HG02943 (cell line): Measurements from ENCODE around the gene LAMC3.

Experiments
- ATAC-seq: cut with Tn5 transposase; IDR thresholded peaks from one replicate; pipeline ENCODE4 v1.9.1; 2021; ENCODE audit warnings: mild to moderate bottlenecking, low read depth, moderate library complexity; ENCODE audit not compliant: unreplicated experiment

Gene LAMC3

DNA sequence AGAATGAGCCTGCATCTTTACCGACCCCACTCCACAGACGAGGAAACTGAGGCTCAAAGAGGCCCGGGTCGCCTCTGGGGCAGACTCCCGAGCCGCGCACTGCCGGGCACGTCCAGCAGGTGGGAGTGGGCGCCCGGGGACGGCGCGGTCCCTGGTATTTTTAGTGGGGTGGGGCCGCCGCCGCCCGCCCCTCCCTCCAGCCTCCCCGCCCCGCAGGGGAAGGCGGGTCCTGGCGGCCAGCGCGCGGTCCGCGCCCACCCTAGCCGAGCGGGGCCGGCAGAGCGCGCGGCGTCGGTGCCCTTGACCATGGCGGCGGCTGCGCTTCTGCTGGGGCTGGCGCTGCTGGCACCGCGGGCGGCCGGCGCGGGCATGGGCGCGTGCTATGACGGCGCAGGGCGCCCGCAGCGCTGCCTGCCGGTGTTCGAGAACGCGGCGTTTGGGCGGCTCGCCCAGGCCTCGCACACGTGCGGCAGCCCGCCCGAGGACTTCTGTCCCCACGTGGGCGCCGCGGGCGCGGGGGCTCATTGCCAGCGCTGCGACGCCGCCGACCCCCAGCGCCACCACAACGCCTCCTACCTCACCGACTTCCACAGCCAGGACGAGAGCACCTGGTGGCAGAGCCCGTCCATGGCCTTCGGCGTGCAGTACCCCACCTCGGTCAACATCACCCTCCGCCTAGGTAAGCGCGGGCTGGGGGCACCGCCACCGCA, at the start of gene LAMC3:
Gene LAMC3 (plus strand): TSS at position 266 of the 710 bp plus-strand sequence. CDS start 41 bp downstream, at position 307.
- no peak for ATAC-seq

DNA sequence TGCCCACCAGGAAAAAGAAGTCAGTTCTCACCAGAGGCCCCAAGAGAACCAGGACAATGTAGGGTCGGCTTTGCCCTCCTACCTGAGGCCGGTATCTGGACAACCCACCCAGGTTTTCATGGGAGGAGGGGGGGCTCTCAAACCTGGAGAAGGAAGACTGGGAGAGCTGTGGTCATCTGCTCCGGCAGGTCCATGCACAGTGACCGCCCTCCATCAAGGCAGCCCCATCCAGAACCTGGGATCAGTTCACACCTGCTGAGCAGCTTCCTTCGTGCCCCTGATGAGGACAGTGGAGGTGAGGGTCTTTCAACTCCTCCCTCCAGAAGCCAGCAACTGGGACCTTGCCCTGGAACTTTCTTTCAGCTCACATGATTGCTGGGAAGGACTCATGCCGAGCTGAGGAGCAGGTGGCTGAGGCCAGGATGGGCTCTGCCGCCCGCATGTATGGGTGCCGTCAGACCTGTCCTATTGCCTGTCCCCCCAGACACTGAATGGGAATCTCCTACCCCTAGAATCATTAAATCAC, 49.1 kb upstream of the LAMC3 start:
- no peak for ATAC-seq

DNA sequence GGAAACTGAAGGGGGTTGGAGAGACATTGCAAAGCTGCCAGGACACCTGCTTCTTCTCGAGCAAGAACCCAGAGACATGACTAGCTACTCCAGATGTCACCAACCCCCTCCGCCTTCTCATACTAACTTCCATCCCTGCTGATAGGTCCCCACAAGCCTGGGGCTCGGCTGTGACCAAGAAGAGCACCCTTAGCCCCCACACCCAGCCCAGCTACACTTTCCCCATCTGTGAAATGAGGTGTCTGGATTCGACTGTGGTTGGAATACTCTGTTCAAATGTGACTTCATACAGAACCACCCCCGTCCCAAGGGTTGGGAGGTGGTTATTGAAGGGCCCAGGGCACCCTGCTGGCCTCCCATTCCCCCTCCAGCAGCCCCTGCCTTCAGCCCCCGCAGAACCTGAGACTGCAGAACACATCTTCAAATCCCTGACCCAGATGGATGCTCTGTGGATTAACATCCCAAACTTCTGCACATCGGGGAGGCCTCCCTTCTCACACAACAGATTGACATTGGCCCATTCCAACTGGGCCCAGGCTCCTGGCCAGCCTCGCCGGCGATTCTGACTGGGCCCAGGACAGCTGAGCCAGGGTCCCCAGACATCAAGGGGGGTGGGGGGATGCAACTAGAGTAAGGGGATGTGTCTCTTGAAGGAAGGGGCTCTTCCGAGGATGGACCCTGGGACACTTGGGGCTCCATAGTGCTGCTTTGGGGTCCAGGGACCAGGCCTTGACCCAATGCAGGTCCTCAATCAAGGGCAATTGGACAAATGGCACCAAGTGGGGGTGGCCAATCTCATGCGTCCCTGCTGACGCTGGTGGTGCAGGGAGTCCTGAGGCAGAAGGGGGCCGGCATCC, 48.2 kb upstream of the LAMC3 start:
- no peak for ATAC-seq

DNA sequence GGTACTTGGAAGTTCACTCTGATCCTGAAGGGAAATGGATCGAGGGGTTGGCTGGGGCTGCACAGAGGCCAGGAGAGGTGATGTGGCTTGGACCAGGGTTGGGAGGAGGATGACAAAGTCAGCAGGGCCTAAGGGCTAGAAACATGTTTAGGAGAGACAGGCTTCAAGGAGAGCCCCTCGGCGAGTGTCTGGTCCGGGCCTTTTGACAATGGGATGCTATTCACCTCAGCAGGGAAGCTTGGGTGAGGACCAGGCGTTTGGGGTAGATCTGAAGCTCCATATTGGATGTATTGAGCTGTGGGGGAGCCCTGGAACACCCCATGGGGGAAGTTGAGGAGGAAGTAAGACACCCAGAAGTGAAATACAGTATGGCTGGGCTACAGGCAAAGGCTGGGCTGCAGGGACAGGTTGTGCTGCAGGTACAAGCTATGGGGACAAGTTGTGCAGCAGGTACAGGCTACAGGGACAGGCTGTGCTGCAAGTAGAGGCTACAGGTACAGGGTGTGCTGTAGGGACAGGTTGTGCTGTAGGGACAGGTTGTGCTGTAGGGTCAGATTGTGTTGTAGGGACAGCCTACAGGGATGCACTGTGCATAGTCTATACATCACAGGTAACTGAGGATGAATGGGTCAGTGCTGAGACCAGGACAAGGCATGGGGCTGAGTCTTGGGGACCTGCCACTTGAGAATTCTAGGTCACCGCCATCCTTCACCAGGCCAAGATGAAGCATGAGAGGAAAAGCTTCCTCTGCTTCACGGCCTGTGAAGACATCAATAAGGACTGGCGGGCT, 47.3 kb upstream of the LAMC3 start:
- ATAC-seq, result no peak

DNA sequence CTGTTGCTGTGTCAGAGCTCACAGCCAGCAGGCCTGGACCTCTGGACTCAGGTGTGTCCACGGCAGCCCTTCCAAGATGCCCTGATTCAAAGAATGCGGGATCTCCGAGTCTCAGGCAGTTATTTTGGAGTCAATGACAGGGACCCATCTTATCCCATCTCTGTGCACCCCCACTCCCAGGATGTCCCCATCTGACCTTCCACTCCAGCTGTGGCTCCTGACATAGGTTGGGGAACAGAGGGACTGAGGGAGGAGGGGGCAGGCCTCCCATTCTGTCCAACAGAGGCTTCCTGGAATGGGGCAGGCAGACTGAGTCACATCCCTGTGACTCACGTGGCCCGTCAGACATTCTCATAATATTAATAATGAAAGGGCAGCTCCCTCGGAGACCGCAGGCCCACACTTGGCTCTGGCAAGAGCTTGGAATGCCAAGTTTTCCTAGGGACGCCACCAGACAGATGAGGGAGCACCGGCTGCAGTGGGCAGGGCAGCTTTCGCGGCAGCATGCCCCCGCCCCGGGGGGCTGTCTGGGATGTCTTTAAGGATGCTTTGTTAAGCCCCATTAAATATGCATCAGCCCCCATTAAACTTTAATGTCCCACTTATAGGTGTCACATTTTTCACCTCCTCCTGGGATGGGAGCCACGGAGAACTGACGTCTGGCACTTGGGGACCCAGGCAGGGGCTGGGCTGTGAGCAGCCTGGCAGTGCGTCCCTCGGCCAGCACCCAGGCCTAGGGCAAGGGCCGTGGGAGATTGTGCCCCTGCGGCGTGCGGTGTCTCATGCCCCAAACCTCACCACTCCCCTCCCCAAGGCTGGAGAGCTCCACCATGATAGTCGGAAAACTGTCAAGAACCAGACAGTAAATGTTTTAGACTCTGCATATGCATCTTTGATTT, 46.3 kb upstream of the LAMC3 start:
- no peak for ATAC-seq

DNA sequence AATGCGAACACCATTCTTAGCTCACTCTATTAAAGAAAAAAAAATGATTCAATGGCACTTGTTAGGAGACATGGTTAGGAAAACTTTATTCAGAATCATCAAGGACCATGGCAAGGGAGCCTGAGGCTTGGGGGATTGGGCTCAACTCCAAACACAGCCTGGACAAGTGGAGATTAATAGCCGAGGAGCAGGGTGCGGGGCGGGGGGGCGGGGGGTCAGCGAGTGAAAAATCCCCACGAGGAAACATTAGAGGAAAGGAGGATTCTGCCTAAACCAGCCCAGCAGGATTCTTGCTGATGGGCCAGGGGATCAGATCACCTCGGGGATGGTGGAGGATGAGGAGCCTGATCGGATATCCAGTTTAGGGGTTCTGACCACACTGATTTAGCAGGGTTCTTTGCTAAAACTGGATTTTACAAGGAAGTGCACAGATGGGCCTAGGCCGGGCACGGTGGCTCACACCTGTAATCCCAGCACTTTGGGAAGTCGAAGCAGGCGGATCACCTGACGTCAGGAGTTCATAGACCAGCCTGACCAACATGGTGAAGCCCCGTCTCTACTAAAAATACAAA, 45.6 kb upstream of the LAMC3 start:
- no peak for ATAC-seq

DNA sequence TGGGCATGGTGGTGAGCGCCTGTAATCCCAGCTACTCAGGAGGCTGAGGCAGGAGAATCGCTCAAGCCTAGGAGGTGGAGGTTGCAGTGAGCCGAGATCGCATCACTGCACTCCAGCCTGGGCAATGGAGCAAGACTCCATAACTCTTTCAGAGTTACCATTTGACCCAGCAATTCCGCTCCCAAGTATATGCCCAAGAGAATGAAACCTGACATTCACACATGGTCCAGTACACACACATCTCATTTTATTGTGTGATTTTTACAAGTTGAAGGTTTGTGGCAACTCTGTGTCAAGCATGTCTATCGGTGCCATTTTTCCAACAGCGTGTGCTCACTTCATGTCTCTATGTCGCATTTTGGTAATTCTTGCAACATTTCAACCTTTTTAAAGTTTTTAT, 45.1 kb upstream of the LAMC3 start:
- ATAC-seq, result no peak

DNA sequence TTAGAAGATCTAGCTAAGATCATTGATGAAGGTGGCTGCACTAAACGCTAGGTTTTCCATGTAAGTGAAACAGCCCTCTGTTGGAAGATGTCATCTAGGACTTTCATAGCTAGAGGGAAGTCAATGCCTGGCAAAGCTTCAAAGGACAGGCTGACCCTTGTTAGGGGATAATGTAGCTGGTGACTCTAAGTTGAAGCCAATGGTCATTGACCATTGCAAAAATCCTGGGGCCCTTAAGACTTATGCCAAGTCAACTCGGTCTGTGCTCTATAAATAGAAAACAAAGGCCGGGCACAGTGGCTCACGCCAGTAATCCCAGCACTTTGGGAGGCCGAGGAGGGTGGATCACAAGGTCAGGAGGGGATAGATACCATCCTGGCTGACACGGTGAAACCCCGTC, 43.3 kb upstream of the LAMC3 start:
- no peak for ATAC-seq

DNA sequence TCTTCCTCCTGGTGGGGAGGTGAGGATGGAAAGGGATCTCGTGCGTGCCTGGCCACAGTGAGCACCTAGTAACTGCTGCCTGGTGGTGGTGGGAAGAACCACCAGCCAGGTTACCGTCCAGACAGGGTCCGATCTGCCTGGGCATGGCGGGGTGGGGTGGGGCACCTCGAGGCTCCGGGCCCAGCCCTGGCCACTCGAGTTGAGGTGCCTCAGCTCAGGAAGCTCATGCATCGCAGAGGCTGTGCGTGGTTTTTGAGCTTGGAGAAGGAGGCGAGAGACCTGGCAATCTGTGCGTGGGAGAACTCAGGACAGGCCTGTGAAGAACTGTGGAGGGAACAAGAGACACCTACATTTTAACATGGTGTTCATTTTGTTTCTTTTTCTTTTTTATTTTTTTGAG, 38.9 kb upstream of the LAMC3 start:
- ATAC-seq, result no peak

DNA sequence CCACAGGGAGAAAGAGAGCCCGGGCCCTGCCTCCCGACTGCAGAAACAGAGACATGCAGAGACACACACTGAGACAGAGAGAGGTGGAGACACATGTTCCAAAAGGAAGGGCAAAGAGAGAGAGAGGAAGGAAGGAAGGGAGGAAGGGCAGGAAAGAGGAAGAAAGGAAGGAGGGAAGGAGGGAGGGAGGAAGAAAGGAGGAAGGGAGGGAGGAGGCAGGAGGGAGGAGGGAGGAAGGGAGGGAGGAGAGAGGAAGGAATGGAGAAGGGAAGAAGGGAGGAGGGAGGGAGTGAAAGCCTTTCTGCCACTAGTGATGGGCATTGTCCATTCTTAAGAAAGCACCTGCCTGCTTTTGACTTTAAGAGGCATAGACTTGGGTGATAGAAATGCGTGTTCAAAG, 38.1 kb upstream of the LAMC3 start:
- no peak for ATAC-seq

DNA sequence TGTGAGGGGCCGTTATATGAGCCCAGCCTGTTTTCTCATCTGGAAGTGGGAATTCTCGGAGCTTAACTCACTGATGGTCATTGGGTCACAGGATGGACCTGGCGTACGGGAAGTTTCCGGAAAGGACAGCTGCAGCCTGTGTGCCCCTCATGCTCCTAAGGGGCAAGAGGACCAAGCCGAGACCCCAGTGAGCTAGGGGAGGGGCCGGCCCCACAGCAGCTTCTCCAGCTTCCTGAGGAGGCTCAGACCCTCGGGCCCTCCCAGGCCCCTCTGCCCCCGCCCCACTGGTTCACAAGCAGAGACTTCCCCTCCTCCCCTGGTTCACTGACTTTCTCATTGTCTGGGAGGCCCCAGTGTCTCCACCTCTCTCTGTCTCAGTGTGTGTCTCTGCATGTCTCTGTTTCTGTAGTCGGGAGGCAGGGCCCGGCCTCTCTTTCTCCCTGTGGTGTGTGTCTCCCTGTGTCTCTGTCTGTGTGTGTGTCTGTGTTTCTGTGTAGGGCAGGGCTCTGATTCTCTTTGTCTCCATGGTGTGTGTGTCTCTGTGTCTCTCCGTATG, 37.6 kb upstream of the LAMC3 start:
- no peak for ATAC-seq

DNA sequence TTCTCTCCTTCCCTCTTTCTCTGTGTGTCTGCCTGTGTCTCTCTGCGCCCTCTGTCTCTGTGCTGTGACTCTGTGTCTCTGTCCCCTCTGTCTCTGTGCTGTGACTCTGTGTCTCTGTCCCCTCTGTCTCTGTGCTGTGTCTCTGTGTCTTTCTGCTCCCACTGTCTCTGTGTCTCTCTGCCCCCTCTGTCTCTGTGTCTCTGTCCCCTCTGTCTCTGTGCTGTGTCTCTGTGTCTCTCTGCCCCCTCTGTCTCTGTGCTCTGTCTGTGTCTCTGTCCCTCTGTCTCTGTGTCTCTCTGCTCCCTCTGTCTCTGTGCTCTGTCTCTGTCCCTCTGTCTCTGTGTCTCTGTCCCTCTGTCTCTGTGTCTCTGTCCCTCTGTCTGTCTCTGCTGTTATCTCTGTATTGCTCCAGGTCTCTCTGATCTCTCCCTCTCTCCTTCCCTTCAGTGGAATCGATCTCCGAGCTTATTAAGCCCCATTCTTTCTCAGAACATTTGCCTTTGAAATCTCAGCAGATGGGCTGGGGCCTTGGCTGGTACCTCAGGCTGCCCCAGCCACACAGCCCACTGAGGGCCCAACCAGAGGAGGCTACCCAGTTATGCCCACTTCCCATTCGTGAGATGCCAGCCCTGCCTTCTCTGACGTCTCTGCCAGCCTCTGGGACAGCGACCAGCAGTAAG, 36.6 kb upstream of the LAMC3 start:
- no peak for ATAC-seq

DNA sequence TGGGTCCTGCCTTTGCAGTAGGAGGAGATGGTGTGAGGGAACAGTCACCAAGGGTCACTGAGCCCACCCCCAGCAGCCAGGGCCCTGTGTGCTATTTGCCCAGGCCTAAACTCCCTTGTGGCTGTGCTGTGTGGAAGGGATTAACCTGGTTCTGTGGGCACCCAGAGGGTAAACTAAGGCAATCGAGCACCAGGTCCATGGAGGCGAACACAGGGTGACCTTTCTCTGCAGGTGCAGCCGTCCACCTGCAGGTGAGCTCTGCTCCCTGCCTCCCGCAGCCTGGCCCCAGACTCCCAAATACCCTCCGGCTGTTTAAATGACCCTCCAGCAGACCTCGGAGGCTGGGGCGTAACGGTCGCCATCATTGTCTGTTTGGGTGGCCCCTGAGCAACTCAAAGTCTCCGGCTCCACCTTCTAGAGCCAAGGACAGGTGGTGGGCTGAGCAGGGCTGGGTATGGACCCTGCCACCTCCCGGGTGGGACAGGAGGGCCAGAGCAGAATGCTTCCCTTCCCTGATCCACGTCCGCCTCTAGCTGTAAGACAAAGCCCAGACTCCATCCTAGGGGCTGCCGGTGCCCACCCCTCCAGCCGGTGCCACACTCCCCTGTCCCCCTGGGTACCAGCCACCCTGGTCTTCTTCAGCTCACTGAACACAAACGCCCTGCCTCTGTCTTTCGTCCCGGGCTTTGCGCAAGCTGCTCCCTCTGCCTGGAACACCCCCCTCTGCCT, 35.9 kb upstream of the LAMC3 start:
- no peak for ATAC-seq

DNA sequence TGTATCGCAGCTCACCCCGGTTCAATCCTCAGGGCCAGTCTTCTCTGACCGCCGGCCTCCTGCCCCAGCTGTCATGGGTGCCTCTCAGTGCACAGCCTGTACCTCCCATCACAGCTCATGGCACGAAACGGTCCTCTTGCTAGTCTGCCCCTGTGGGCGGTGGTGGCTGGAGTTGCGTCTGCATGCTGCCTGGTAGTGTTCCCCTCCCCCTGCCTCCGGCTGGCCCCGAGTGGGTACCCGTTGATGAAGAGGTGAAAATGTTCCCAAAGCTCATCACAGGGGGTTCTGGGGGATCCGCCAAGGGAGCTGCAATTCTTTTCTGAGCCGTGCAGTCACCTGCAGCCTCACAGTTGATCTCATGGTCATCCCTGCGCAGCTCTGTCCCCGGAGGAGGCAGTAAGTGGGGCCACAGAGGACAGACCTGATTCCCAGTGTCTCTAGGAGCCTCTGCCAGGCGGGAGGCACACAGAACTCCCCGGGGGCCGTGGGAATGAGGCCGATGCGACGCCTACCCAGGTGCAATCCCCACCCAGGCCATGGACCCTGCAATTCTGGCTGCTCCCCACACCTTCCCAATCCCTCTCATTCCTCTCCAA, 35.2 kb upstream of the LAMC3 start:
- ATAC-seq, result no peak

DNA sequence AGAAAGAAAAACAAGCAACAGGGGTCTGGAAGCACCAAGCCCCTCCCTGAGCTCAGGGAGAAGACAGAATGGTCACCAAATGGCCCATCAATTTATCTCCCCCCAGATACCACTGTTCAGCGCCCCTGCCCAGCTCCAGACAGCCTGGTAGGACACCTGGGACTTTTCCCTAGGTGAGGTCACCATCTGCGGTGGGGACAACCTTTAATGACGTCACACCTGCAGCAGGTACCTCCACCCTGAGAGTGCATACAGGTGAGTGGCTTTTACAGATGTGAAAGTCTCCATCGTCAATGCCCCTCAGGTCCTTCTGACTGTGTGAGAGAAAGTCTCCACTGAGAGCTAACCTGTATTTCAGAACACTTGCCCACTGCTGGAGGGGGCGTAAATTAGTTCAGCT, 34.3 kb upstream of the LAMC3 start:
- ATAC-seq, result no peak

DNA sequence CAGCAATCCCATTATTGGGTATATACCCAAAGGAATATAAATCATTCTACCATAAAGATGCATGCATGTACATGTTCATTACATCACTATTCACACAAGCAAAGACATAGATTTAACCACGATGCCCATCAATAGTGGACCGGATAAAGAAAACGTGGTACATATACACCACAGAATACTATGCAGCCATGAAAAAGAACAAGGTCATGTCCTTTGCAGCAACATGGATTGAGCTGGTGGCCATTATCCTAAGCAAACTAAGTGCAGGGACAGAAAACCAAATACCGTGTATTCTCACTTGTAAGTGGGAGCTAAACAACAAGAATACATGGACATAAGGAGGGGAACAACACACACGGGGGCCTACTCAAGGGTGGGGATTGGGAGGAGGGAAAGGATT, 33.8 kb upstream of the LAMC3 start:
- ATAC-seq, result no peak

DNA sequence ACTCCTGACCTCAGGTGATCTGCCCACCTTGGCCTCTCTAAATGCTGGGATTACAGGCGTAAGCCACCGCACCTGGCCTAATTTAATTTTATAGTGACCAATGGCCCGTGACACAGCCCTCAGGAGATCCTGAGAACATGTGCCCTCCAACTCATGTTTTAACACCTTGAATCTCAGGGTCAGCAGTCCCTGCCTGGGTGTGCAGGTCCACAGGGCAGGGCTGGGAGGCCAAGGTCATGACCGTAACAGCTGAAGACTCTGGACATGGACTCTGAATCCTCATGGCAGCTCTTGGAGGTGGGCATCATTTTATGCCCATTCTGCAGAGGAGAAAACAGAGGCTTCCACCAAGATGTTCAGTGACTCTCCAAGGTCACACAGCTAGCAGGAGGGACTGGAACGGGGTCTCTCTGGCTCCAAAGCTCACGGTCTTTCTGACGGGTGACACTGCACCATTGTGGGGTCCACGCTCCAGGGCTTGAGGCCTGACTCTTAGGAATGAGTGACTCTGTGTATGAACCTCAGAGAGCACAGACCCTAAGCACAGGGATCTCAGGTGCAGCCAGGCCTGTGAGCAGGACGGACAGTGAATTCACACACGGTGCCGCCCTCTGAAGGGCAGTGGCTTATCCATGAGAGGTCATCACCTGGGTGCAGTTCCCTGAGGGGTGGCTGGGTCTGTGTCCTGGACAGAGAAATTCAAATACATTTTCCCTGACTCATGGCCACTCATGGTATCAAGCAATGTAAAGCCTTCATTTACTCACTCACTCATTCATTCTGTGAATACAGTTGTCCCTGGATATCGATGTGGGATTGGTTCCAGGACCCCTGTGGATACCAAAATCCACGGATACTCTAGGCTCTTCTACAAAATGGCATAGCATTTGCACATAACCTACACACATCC, 32.8 kb upstream of the LAMC3 start:
- ATAC-seq, result no peak
